C4-2B (cell line): Measurements from ENCODE around the gene EDNRB.

Experiments used
- H3K27ac ChIP-seq: fragments of 450-650 bp; 2 replicates; pipeline ENCODE4 v1.5.1; 2017
- ZFX ChIP-seq: fragments of 450-650 bp; IDR thresholded peaks from 2 replicates; pipeline ENCODE4 v1.6.1; 2017
- TF ChIP-seq, protein P1 (sequence below): fragments of 450-650 bp; conservative IDR thresholded peaks from 2 replicates; pipeline ENCODE4 v1.5.1; 2017; ENCODE audit warnings: mild to moderate bottlenecking

Gene EDNRB

DNA sequence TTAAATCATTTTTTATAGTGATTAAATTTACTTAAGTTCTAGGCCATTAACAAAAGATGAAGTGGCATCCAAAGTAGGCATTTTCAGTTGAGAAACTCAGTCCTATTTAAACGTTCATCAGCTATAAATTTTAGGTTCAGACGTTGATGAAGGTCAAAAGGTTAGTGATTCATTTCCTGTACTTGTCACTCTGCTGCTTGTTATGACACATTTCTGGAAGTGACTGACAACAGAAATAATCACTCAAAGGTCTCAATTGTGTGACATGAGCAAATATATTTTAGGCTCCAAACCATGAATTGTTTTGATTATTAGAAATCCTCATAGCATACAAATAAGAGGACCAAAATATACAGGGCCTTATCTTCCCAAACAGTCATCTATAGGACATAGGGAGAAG, 10.3 kb upstream of the EDNRB start:
- TF ChIP-seq ZFX: no peak
- TF ChIP-seq, protein P1, sequence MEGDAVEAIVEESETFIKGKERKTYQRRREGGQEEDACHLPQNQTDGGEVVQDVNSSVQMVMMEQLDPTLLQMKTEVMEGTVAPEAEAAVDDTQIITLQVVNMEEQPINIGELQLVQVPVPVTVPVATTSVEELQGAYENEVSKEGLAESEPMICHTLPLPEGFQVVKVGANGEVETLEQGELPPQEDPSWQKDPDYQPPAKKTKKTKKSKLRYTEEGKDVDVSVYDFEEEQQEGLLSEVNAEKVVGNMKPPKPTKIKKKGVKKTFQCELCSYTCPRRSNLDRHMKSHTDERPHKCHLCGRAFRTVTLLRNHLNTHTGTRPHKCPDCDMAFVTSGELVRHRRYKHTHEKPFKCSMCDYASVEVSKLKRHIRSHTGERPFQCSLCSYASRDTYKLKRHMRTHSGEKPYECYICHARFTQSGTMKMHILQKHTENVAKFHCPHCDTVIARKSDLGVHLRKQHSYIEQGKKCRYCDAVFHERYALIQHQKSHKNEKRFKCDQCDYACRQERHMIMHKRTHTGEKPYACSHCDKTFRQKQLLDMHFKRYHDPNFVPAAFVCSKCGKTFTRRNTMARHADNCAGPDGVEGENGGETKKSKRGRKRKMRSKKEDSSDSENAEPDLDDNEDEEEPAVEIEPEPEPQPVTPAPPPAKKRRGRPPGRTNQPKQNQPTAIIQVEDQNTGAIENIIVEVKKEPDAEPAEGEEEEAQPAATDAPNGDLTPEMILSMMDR: no peak
- H3K27ac ChIP-seq: no peak overlapping the region

DNA sequence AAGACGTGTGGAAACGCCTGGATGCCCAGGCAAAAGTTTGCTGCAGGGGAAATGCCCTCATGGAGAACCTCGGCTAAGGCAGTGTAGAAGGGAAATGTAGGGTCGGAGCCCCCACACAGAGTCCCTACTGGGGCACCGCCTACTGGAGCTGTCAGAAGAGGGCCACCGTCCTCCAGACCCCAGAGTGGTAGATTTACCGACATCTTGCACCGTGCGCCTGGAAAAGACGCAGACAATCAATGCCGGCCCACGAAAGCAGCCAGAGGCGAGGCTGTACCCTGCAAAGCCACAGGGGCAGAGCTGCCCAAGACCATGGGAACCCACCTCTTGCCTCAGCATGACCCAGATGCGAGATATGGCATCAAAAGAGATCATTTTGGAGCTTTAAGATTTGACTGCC, 7.0 kb upstream of the EDNRB start:
- TF ChIP-seq, protein P1: no peak
- no peak for TF ChIP-seq ZFX
- H3K27ac ChIP-seq: no peak overlapping the region

DNA sequence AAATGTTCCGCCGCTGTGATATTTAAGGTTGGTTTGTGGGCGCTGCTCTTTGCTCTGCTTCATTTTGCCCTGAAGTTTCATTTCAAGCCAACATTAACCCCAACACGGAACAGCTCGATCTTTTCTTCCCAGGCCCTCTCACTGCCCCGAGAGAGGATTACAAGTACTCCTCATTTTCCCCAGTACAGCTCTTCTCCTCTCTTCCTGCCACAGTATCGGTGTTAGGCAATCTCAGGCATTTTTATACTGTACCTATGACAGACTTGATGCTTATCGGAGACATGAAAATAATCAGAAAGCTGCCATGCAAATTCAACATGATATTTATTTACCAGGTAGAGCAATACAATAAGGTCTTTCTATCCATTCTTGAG, 1.3 kb upstream of the EDNRB start:
- H3K27ac ChIP-seq: no peak overlapping the region
- no peak for TF ChIP-seq ZFX
- TF ChIP-seq, protein P1: no peak

DNA sequence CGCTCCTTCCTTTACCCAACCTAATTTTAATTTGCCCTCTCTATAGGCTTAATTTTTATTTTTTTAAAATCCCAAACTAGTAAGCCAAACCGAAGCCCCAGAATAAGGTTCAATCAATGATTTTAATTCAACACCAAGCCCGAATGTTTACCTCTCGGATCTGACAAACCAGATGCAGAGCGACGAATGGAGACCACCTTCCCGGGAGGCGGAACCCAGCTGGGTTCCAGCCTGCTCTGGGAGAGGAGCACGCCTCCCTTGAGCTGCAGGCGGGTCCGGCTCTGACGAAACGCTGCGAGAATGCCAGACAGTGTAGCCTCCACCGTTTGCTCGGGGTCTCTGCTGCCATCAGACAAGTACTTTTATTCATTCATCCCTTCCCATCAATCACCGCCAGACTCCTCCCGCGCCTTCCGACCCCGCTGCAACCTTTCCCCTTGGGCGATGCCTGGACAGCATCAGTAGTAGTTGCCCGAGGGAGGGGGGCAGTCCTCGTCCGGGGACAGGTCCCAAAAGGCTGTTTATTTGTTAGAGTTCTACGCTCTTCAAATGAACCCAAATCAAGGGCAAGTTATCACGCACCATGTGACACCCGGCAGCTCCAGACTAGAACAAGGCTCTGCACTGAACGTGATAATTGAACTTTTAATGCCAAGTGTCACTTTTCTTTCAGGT, 752 bp upstream of the EDNRB start:
- TF ChIP-seq ZFX: no peak
- TF ChIP-seq, protein P1: no peak
- H3K27ac ChIP-seq: no peak overlapping the region

DNA sequence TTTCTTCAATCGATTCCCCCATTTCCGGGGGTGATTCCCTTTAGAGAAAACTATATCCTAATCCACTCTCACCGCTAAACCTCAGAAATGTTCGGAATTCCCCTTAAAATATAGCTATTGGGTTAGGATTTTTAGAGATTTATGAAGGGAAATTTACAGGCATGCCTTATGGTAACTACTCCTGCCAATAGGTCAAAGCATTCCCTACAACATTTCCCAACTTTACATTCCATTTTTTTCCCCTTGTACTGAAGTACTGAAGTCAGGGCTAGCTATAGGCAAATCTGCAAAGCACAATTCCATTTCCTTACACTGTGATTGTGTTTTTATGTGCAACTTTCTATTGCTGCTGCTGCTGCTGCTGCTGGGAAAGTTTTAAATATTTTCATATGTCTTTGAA, 2.1 kb downstream of the EDNRB start:
- TF ChIP-seq ZFX: no peak
- TF ChIP-seq, protein P1: no peak
- no peak overlapping the region for H3K27ac ChIP-seq

DNA sequence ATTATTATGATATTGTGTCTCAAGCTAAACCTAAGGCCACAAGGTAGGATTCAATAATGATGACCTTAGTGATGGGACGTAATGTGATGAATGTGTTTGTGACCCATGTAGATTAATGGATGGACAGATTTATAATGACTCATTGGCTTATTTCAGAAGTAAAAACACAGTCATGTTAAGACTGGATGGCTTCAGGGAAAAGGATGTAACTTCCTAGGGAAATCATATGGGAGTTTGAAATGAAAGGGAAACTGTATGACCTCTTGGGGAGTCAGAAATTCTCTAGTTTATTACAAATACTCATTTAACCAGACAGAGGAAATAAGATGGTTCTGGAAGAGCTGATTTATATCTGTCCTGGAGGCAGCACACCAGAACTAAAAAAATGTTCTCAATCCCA, 2.9 kb downstream of the EDNRB start:
- H3K27ac ChIP-seq: no peak overlapping the region

DNA sequence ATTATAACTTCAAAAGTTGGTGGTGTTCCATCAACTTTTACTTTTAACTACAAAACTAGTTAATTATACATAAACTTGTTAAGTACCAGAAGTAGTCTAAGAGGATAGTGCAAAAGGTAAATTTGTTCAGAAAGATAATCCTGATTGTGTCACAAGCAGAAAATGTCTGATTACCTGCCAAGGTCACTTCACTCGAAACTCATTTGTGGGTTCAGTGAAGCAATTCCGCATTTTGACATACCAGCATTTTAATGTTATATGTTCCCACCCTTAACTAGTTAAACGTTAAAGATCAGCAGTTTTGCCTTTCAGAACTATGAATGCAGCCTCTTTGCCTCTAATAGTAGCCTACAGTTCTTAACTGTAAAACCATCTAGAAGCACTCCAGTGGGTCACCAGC, 5.6 kb downstream of the EDNRB start:
- H3K27ac ChIP-seq: no peak overlapping the region
- TF ChIP-seq, protein P1: no peak
- no peak for TF ChIP-seq ZFX

More for the DNA sequence above, 2.9 kb downstream of the EDNRB start:
- no peak for TF ChIP-seq ZFX
- TF ChIP-seq, protein P1: no peak
